AG04449 (cell line): Measurements from ENCODE around the gene PTTG1.
A peak's percentile ranks its signal among the peaks of the same experiment; 100 is the strongest.

Experiments
- CTCF ChIA-PET: fragments of 350-600 bp; formaldehyde crosslinking; extraction: SDS; loops from one replicate; lab custom pipeline; 2021; ENCODE audit warnings: antibody characterized with exemption; lab: Yijun Ruan, JAX
- POLR2A ChIA-PET: fragments of 400-600, 350-600 bp; formaldehyde crosslinking; extraction: SDS; loops from one replicate; lab custom pipeline; 2020; ENCODE audit warnings: antibody characterized with exemption, inconsistent platforms; lab: Yijun Ruan, JAX
- DNase-seq: peaks from one replicate; pipeline ENCODE4 v3.0.0-alpha.2; 2010; ENCODE audit warnings: low read depth, low spot score
- H3K4me3 ChIP-seq: 2 replicates; pipeline ENCODE4 v1.5.1; 2011; ENCODE audit warnings: low read depth, mild to moderate bottlenecking, control low read depth, low read length
- TF ChIP-seq, protein P1 (sequence below): IDR thresholded peaks from one replicate; pipeline ENCODE4 v1.5.1; 2011; ENCODE audit warnings: mild to moderate bottlenecking, moderate library complexity, low read length, control low read depth, inconsistent platforms; ENCODE audit not compliant: insufficient read depth; ENCODE audit errors: missing control alignments

Gene PTTG1

DNA sequence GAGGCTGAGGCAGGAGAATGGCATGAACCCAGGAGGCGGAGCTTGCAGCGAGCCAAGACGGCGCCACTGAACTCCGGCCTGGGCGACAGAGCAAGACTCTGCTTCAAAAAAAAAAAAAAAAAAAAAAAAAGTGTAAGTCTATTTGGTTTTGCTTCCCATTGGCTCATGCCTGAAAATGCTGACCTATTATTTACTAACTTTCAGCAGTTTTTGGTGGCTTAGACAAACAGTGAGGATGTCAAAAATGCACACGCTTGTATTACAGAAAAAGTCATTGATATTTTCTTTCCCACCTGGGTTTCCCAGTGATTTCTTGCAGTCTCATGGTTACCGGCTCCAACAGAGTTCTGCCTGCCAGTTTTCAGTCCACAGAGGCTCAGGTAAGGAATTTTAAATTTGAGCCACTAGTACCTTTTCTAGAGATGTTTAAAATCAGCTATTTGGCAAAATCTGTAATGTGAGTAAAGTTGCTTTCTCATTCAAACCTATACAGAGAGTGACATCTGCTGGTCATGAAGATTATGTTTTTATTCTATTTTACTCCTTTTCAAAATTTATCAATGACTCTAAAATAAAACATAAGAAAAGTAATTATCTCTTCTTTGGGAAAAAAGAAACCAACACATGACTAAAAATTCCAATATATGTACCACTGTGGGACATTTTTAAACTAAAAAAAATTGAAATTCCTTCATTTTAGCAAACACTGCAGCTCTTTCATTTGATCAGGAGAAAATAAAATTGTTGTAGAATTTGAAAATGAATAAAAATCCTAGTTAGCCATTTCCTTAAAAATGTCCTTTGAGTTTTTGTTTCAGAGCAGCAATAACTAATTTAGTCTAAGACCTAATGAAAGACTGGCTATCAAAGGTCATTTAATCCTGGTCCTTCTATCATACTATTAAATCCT, 30.6 kb upstream of the PTTG1 start:
- TF ChIP-seq, protein P1, sequence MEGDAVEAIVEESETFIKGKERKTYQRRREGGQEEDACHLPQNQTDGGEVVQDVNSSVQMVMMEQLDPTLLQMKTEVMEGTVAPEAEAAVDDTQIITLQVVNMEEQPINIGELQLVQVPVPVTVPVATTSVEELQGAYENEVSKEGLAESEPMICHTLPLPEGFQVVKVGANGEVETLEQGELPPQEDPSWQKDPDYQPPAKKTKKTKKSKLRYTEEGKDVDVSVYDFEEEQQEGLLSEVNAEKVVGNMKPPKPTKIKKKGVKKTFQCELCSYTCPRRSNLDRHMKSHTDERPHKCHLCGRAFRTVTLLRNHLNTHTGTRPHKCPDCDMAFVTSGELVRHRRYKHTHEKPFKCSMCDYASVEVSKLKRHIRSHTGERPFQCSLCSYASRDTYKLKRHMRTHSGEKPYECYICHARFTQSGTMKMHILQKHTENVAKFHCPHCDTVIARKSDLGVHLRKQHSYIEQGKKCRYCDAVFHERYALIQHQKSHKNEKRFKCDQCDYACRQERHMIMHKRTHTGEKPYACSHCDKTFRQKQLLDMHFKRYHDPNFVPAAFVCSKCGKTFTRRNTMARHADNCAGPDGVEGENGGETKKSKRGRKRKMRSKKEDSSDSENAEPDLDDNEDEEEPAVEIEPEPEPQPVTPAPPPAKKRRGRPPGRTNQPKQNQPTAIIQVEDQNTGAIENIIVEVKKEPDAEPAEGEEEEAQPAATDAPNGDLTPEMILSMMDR, result peak; percentile 25
- CTCF ChIA-PET, result interaction anchor here (0.6 to 13.1 kb wide), 28 partner anchors 9 to 1102 kb away, joined by 3 to 270 read pairs (median 4); partner anchors contain the start of genes C1QTNF2, FAM200C and SLU7
- no peak overlapping the region for H3K4me3 ChIP-seq
- no peak for DNase-seq
- POLR2A ChIA-PET, result interaction anchor here (1.0 kb wide), 1 partner anchor 369 kb away, joined by 3 read pairs; no protein-coding TSS in a partner anchor

DNA sequence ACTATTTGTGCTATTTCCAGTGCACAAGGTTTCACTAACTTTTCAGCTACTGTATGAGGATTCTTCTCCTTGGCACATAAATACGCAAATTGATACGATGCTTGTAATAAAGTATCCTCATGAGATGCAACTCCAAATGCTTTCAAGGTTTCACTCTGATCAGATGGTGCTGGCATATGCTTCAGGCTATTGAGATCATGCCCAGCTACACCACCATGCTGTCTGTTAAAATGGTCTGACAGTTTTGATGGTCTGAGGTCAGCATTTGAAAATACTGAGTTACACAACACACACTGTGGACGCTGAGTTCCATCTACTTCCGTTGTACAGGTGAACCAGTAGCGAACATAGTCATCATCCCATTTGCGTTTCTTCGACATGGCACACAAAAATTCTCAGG, 26.5 kb upstream of the PTTG1 start:
- DNase-seq, result no peak
- CTCF ChIA-PET, result interaction anchor here (1.2 to 13.1 kb wide), 4 partner anchors 8 to 373 kb away, joined by 3 to 270 read pairs (median 3); partner anchors contain the start of gene SLU7
- POLR2A ChIA-PET, result interaction anchor here (0.7 kb wide), 1 partner anchor 525 kb away, joined by 3 read pairs; no protein-coding TSS in a partner anchor
- no peak overlapping the region for H3K4me3 ChIP-seq
- TF ChIP-seq, protein P1, result no peak

DNA sequence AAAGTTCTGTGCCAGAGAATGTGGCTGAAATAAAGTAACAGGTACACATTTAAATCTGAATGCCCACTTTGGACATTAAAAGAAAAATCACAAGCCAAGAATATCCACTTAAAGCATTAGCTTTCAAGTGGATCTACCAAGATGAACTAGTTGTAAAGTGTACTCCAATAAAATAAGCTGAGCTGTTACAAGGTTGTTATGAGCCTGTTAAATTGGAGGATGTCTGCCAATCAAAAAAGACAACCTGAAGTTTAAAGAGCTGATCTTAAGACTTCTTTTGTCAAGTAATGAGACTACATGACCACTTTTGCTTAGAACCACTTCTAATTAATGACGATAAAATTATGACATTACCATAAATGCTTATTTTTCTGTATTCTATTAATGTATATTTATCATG, 24.2 kb upstream of the PTTG1 start:
- ChIA-PET POLR2A (no interaction called here), CTCF (interaction anchor here (13.1 kb wide), 1 partner anchor 375 kb away, joined by 270 read pairs; no protein-coding TSS in a partner anchor)
- TF ChIP-seq, protein P1, result no peak
- DNase-seq, result no peak
- H3K4me3 ChIP-seq, result no peak overlapping the region

DNA sequence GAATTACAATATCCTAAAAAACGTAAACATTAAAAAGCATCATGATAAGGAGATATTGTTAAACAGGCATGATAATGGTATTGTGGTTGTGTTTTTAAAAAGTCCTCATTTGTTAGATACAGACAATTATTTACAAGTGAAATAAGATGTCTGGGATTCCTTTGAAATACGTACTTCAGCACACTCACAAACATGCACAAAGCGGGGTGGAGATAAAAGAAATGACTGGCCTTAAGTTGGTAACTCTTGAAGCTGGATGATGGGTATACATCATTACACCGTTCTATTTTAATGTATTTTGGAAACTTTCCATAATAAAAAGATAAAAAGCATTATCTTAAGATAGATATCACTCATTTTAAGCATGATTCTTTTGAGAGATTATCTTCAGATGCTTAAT, 22.8 kb upstream of the PTTG1 start:
- peak overlapping the region; percentile 87 for H3K4me3 ChIP-seq
- ChIA-PET POLR2A (no interaction called here), CTCF (interaction anchor here (4.1 to 13.1 kb wide), 2 partner anchors 7 to 376 kb away, joined by 25 to 270 read pairs; no protein-coding TSS in a partner anchor)
- DNase-seq, result no peak
- TF ChIP-seq, protein P1, result no peak

DNA sequence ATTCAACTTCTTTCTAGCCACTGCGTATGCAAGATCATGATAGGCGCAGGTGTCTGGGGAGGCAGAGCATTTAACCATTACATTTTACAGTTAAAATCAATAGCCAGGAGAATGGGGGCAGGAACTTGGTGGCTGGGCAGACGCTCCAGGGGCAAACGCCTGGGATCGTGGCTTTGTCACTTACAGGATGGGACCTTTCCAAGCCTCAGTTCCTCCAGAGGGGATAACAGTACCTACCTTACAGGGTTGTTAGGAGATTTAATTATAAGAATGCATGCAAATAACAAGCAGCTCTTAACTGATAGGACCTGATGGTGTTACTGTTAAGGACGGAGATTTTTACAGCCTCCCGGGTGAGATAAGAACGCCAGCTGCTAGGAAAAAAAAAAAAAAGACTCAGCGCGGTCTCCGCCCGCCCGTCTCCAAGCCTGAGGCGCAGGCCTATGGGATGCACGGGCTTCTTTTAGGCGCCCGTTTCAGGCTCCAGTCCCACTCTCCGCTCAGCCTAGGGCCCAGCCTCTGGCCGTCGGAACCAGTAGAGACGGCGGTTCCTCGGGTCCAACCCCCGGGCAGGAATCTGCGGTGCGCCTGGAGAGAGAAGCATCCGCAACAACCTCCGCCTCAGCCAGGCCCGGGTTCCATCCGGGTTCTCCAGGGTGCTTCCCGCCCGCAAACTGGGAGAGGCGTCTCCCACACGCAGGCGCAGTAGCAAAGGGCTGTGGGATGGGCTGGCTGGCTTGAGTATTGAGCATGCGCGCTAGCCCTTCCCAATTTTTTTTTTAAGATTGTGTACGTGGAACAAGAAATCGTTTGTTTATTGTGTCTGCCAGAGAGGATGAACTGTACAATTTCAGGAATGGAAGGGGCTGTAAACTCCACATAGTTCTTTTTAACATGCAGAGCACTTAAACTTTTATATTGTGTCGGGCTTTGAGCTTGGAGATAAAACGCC, 22.0 kb upstream of the PTTG1 start, which contains the start of gene FAM200C:
FAM200C (minus strand) TSS at position 653 of the 952 bp plus-strand sequence. CDS start 4,564 bp downstream, outside the sequence.
- TF ChIP-seq, protein P1, result no peak
- peak; percentile 51 for DNase-seq
- POLR2A ChIA-PET, result interaction anchor here (1.3 kb wide), 1 partner anchor 235 kb away, joined by 6 read pairs; no protein-coding TSS in a partner anchor
- CTCF ChIA-PET, result interaction anchor here (0.5 to 13.1 kb wide), 5 partner anchors 8 to 377 kb away, joined by 3 to 270 read pairs (median 4); no protein-coding TSS in a partner anchor
- H3K4me3 ChIP-seq, result peak within 1 kb of the TSS; percentile 87
